Activated CD8-positive, alpha-beta memory T cell treated with anti-CD3 and anti-CD28 coated beads for 36 hours (primary cell): Measurements from ENCODE around the gene ALKBH8. TPM values are rescaled to one million over a fixed set of nuclear protein-coding genes. Genes with fewer than 3 reads are reported as not detected.

Experiments used
- CTCF ChIA-PET: fragments of 350-600 bp; sonication (Branson Sonifier 250); formaldehyde crosslinking; loops from one replicate; lab custom pipeline; 2021; ENCODE audit warnings: antibody characterized with exemption; lab: Charles Lee
- POLR2A ChIA-PET: fragments of 350-600 bp; sonication (Branson Sonifier 250); formaldehyde crosslinking; loops from one replicate; lab custom pipeline; 2021; ENCODE audit warnings: antibody characterized with exemption; lab: Charles Lee
- total RNA-seq, 2 experiments: library from RNA; stranded (reverse); gene quantifications; one replicate each; pipeline ENCODE4 v1.2.3, GENCODE V29; 2021

Gene ALKBH8, protein sequence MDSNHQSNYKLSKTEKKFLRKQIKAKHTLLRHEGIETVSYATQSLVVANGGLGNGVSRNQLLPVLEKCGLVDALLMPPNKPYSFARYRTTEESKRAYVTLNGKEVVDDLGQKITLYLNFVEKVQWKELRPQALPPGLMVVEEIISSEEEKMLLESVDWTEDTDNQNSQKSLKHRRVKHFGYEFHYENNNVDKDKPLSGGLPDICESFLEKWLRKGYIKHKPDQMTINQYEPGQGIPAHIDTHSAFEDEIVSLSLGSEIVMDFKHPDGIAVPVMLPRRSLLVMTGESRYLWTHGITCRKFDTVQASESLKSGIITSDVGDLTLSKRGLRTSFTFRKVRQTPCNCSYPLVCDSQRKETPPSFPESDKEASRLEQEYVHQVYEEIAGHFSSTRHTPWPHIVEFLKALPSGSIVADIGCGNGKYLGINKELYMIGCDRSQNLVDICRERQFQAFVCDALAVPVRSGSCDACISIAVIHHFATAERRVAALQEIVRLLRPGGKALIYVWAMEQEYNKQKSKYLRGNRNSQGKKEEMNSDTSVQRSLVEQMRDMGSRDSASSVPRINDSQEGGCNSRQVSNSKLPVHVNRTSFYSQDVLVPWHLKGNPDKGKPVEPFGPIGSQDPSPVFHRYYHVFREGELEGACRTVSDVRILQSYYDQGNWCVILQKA
- total RNA-seq = 10 to 100 TPM; 19.4 to 19.9 TPM

DNA sequence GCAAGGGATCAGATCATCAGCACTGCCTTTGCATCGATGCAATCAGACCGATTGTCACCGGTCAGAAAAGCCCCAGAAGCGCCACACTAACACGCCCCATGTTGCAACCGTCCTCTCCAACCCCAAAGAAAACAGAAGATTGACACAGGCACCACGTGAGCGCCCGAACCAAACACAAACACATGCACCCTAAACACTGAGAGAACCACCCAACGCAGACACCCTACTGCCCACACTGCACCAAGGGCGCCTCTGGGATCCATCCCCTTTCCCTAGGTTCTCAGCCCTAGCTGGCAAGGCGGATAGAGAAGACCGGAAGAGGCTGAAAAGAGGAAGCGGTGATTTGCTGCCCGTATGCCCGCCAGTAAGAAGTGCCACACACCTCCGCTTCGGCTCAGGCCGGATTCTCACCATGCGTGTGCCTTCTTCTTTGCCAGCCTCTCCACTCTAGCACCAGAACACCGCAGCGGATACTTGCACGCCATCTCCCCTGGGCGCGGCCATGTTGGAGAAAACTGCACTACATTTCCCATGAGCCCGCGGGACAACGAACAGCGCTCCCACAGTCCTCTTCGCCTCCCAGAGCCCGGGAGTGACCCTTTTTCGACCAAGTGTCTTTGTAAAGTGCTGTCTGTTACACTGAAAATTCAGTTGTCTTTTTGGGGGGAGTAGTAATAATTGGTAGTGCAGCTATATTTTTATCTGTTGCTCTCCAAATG lies at the start of gene ALKBH8:
ALKBH8 (minus strand) TSS at position 517 of the 719 bp plus-strand sequence. CDS start 4,842 bp downstream, outside the sequence.
- ChIA-PET CTCF (interaction anchor here (1.6 kb wide), 1 partner anchor 17 kb away, joined by 3 read pairs; no protein-coding TSS in a partner anchor), POLR2A (no interaction called here)

DNA sequence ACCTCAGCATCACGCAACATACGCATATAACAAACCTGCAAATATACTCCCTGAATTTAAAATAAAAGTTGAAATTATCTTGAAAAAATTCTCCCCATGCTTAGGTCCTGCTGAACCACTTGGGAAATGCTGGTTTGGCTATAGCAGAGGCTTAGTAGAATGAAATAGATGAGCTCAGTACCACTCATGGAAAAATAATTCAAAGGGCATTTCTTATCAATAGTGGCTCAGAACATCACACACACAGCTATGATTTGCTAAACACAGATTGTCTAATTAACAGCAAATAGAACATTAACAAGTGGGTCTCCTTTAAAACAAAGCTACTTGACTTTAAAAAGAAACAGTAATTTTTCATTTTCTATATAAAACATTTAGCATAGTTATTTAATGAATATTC lies 46.9 kb upstream of the ALKBH8 start:
- POLR2A ChIA-PET = no interaction called here
- CTCF ChIA-PET = no interaction called here

DNA sequence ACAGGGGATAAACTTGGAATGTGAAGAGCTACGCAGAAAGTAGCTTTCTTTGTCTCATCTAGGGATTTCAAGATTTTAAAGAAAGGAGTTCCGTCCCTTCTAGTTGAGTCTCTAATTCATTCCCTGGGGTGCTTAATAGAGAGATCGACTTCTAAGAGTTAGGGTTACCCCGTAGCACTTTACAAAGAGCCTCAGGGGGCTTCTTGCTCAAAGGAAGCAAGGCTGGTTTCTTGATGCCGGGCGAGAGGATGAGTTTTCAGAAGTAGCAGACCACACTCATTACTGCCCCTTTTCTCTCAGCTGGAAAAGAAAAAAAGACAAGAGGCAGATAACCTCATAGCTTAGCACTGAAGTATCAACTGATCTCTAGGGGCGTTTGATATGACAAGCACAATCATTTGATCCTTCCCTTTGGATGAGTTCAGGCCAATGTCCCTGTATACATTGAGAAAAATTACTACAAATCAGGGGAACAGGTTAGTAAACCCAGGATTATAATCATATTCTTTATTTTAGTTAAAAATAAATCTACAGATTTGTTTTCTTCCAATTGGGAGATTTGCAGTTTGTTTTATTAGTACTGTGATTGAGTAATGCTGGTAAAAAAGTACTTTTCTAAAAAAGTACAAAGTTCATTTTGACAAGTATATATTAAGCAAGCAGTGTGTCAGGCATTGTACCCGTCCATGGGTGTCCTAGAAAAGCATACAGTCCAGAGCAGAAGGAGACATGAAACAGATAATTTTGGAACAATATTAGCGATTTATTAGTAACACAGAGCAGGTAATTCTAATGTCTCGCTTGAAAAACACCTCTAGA lies 44.1 kb upstream of the ALKBH8 start:
- ChIA-PET CTCF (no interaction called here), POLR2A (no interaction called here)

DNA sequence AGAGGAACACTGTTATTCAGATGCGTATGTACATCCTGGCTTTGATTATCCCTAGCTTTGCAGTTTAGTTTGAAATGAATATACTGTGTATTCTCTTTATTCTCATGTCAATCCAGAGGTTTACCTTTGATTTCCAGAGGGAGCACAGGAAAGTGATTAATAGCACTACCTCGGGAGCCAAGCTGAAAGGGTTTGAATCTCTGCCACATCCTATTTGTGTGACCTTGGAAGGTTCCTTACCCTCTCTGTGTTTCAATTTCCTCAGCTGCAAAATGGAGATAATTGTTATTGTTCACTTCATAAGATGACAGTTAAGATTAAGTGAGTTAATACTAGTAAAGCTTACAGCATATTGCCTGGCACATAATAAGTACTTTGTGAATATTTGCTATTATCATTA lies 43.3 kb upstream of the ALKBH8 start:
- POLR2A ChIA-PET = no interaction called here
- CTCF ChIA-PET = interaction anchor here (0.5 kb wide), 1 partner anchor 71 kb away, joined by 3 read pairs; no protein-coding TSS in a partner anchor

DNA sequence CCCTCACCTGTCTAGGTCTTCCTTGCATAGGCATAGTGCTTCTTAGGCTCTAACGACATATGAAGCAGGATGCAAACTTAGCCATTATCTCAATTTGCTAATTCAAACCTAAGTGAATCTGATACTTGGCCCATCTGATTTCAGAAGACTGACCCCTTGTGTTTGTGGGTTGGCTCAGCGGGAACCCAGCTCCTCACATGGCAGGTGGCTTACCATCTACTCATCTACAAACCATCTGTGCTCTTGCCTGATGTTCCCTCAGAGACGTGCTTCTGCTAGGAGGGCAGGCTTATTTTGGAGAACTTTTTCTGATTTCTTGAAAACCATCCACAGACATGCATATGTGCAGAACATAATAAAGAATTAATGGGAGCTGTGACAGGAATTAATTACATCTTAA lies 40.6 kb upstream of the ALKBH8 start:
- ChIA-PET POLR2A (no interaction called here), CTCF (no interaction called here)

DNA sequence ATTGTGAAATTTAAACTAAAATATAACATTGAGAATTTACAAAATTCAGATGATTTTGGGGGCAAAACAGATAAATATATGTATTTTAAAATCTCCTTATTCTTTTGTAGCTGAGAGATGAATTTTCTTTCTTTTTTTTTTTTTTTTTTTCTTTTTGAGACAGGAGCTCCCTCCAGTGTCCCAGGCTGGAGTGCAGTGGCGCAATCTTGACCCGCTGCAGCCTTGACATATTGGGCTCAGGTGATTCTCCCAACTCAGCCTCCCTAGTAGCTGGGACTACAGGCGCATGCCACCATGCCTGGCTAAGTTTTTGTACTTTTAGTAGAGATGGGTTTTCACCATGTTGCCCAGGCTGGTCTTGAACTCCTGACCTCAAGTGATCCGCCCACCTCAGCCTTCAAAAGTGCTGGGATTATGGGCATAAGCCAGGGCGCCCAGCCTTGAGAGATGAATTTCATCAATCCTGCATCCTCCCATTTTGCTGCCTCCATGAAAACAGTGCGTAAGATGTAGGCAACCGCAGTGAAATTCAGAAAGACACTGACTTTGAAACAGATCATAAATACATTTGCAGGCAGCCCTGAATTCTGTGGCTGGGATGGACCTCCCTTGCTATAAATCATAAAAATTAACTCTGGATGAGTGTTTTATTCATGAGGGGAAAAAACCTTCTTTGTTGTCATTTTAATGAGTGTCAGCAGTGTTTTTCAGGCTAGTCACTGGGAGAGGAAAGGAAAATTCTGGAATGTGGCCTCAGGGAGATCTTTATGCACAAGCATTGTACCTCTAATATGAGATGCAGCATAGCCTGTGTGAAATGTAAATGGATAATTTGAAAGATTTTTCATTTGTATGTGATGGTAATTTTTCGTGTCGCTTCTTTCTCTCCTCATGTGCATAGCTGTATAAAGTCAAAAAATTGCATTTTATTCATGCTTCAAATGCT lies 39.8 kb upstream of the ALKBH8 start:
- POLR2A ChIA-PET = no interaction called here
- CTCF ChIA-PET = interaction anchor here (0.6 kb wide), 1 partner anchor 296 kb away, joined by 3 read pairs; no protein-coding TSS in a partner anchor

DNA sequence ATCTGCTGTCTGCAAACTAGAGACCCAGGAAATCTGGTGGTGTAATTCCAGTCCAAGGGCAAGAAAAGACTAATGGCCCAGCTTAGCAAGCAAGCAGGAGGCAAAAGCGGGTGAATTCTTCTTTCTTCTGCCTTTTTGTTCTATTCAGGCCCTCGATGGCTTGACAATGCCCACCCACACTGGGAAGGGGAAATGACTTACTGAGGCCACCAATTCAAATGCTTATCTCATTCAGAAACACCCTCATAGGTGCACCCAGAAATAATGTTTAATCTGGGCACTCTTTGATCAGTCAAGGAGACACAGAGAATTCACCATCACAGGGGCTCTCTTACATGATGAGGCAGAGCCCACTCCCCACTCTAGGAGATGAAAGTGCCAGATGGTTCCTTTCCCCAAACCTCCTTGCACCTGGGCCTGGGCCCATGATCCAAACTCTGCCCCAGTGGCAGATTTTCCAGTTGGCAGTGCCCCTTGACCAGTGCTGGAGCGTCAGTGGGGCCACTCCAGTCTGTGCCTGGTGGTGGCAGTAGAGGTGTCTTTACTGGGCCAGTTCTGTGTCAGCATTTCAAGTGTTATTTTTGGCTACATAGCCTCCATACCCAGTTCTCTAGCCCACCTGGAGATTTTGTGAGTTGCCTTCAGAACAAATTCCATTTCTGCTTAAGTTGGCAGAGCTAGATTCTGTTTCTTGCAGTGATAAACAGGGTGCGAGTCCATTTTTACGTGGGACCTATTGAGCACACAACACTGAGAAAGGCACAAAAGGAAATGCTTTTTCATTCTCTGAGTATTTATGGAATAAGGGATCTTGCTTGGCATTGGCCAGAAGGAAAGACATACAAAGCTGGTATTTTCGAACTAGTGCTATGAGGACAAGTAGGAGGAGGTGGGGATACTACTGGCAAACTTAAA lies 32.9 kb upstream of the ALKBH8 start:
- CTCF ChIA-PET = interaction anchor here (0.6 to 1.7 kb wide), 2 partner anchors 8 to 13 kb away, joined by 3 to 6 read pairs; partner anchors contain the start of gene ELMOD1
- POLR2A ChIA-PET = no interaction called here

DNA sequence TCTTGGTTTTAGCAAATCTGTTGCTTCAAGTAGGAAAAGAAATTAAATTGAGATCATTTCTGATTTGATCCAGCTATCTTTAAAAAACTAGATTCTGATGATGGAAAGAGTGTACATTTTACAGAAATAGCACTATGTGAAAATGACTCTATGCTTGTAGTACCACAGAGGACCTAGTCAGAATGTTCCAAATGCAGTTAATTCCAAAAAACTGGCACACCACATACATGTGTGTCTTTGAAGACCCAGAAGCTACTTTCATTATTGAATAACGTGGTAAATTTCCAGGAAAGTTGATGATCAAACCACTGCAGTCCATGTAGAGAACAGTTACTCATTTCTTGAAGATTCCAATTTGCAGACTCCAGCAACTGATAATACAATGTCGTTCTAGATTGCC lies 29.2 kb upstream of the ALKBH8 start:
- CTCF ChIA-PET = no interaction called here

DNA sequence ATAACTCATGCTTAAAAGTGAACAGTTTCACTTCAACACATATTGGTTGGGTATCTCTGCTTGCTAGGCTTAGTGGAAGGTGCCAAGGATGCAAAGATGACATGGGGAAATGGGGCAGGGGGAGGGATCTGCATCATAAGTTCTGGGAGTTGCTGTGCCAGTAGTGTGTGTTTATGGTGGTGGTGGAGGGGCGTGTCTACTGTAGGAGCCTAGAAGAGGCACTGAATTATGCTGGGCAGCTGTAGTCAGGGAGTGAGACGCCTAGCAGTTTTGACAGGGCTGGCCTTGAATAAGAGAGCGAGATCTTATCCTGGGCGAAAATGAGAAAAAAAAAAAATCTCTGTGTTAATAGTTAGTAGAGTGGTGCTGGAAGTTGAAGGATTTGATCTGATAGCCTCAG lies 28.4 kb upstream of the ALKBH8 start:
- POLR2A ChIA-PET = no interaction called here
- CTCF ChIA-PET = no interaction called here

More for the DNA sequence above, 29.2 kb upstream of the ALKBH8 start:
- POLR2A ChIA-PET = no interaction called here

DNA sequence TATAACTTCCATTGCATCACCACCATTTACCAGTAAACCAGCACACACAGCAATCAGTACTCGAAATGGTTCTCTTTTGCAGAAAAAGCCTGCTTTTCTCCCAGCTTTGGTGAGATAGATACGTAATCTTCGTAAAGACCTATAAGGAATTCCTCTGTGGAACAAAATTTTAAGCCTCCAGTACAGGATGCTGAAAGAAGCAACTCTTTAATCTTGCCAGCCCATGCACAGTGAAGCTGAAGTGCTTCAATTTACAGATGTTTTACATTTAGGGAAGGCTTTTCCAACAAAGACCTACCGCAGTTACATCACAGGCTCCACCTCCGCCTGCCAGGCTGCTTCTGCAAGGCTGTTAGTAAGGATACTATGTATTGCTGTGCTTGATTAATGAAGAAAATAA lies 27.3 kb upstream of the ALKBH8 start:
- ChIA-PET CTCF (no interaction called here), POLR2A (no interaction called here)

DNA sequence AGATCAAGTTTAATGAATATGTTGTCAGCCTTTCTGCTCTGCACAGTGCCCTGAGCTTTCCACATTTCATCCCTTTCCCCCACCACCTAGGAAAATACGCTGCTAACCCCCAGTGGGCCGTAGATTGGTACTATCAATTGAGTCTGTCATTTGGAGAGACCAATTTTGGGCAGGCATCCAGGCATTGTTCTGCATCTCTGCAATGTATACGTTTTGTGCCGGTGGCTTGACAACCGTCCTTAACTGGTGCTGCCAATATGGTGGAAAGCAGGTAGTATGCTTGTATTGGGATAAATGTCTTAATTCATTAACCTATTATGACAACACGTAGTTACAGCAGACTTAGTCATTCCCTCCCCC lies 26.7 kb upstream of the ALKBH8 start:
- ChIA-PET POLR2A (no interaction called here), CTCF (interaction anchor here (1.2 kb wide), 1 partner anchor 20 kb away, joined by 3 read pairs; no protein-coding TSS in a partner anchor)

DNA sequence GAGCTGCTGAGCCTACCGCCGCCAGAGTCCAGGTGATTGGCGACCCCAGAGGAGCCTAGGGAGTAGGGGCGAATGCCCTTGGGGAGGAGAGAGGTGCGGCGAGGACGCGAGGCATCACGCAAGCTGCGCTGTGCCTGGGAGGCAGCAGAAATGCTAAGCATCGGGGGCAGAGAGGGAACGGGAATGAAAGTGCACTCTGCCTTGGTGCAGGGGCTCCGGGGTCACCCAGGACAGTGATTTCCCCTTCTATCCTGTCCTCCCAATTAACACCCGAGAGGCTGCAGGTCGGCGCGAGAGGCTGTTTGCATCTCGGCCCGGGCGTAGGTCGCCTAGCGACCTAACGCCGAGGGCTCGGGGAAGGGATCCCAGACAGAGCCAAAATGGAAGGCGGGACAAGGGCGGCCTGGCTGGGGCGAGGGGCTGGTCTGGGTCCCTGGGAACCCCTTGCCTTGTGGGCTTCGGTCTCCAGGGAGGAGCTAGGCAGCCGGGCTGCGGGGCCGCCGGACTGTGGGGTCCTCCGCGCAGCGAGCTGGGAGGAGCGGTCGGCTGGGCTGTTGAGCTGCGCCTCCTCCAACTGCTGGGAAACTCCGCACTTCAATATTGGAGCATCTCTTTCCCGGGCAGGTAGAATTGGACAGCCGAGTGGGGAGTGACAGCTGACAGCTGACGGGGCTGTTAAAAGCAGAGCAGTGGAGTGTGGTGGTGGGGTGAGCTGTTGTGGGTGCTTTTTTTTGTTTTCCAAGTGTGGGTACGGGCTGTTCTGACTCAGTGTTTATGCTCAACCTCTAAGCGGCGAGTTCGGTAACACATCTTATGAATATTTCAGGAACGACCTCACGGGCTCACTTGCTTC lies 26.1 kb upstream of the ALKBH8 start:
- ChIA-PET CTCF (interaction anchor here (1.2 kb wide), 1 partner anchor 20 kb away, joined by 3 read pairs; no protein-coding TSS in a partner anchor), POLR2A (no interaction called here)

DNA sequence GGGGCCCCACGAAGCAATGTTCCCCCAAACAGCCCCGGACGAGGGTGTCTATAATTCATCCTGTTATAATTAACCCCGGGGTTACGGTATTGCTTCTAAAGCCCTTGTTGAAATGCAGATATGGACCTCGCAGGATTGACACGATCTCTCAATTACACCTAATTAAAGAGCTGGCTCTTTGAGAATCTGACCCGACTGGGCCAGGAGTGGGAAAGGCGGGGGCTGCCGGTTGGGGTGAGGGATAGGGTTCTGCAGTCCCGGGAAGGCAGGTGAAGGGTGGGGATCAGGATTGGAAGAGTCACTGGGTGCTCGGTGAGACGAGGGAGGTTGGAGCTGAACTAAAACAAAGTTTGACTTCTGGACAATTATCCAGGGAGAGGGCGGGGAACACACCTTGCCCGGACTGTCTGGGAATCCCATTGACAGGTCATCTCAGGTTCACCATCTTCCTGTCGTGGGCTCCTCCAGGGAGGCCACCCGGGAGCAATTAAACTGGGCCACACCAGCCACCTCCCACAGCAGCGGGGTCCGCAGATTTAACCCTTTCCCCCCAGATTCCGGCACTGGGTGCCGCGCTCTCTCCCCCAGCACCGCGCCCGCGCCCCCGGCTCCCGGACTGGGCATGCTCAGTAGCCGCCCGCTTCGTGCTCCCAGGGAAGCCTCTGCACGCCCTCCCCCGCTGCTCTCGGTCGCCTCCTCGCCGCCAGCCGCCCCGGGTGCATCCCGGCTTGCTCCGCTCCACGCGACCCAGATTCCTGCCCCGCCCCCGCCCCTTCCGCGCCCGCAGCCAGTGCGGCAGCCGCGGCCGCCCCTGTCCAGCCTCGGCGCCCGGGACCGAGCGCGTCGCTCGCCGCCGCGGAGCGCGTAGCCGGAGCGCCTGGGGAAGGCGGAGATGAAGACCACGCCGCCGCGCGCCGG lies 25.2 kb upstream of the ALKBH8 start, which contains the start of gene ELMOD1:
ELMOD1 (plus strand) TSS at position 688 of the 918 bp plus-strand sequence. CDS start 27,043 bp downstream, outside the sequence.
- ChIA-PET POLR2A (interaction anchor here (0.9 kb wide), 1 partner anchor 27 kb away, joined by 5 read pairs; no protein-coding TSS in a partner anchor), CTCF (interaction anchor here (1.2 to 1.4 kb wide), 2 partner anchors 9 to 14 kb away, joined by 3 to 6 read pairs; no protein-coding TSS in a partner anchor)

DNA sequence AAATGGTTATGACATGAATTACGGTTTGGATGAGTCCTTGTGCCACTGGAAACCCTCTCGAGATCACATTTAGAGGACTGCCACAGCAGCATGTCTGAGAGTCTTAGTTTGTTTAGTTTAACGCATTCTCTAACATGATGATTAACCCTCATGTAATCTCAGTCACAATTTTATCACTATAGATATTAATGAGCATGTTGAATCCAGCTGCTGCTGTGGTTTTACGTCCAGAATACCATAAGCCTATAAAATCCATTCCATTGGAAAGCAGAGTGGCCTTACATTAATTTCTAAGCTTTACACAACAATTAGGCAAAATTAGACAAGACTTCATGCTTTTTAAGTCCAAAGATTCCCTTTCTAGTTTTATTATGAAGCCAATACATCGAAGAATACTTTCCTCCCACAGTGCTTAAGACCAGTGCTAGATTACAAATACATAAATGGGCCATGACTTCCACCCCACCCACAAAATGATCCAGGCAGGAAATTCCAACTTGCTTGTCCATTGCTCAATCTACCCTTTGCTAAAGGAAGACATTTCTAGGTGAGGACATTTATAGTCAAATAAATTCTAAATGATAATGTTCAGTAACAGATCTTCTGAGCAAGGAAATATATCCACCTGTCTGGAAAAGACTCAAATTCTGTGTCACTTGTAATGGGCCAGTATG lies 21.9 kb upstream of the ALKBH8 start:
- CTCF ChIA-PET = no interaction called here

More for the DNA sequence above, 21.9 kb upstream of the ALKBH8 start:
- POLR2A ChIA-PET = no interaction called here
